Measurements from ENCODE around the gene ANKMY2. TPM values are rescaled to one million over a fixed set of nuclear protein-coding genes. Genes with fewer than 3 reads are reported as not detected.

The ANKMY2 gene
- polyA plus RNA-seq, 1 donor from 2014 or later: 94.7 TPM

DNA sequence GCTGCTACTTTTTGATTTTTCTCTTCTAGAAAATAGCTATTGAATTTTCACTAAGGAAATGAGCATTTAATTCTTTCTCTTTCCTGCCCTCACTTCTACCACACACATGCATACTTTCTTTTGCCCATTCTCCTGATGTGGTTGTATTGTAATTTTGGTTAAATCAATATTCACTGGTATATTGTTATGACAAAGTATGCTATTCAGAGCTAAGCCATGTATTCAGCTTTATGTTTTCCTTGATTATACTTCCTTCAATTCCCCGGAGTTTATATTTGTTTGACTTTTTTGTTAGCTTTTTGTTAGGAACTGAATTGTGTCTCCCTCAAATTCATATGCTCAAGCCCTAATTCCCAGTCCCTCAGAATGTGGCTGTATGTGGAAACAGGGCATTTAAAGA, 94.9 kb downstream of the ANKMY2 start:
- Histone ChIP-seq H3K36me3 (ENCODE audit: insufficient read depth, low read length) (no peaks in the 10 kb centered on the region), H3F3A (ENCODE audit: insufficient read depth, low read length, poor library complexity, severe bottlenecking) (no peaks in the 10 kb centered on the region), H3K9ac (ENCODE audit: low read length) (no peak overlapping the region), H3K79me2 (replicated peaks; ENCODE audit: insufficient read depth, low read length) (no peaks in the 10 kb centered on the region), H3K4me2 (ENCODE audit: low read length) (no peak overlapping the region), H2AFZ (ENCODE audit: low read depth, low read length) (no peak overlapping the region), H3K4me3 (ENCODE audit: low read length) (no peak overlapping the region), H4K20me1 (ENCODE audit: insufficient read depth) (no peaks in the 10 kb centered on the region), H3K27me3 (ENCODE audit: insufficient read depth, low read depth, low read length) (no peaks in the 10 kb centered on the region), H3K9me2 (ENCODE audit: insufficient read depth, low read length) (no peaks in the 10 kb centered on the region), H3K27ac (ENCODE audit: low read length) (no peak overlapping the region), H3K9me3 (ENCODE audit: low read length) (no peaks in the 10 kb centered on the region)
- TF ChIP-seq SMC3 (conservative IDR thresholded peaks at IDR 0.05; ENCODE audit: poor library complexity) (no peak), EP300 (conservative IDR thresholded peaks at IDR 0.05; ENCODE audit: poor library complexity, severe bottlenecking) (no peak), RAD21 (conservative IDR thresholded peaks at IDR 0.05) (no peak), EZH2 (IDR thresholded peaks at IDR 0.05; ENCODE audit: borderline replicate concordance, insufficient read depth, low read length, poor library complexity, severe bottlenecking) (no peak), TAF1 (IDR thresholded peaks at IDR 0.05; ENCODE audit: low read depth) (no peak), MXI1 (conservative IDR thresholded peaks at IDR 0.05; ENCODE audit: poor library complexity, severe bottlenecking) (no peak), POLR2AphosphoS5 (IDR thresholded peaks at IDR 0.05) (no peak)
- TF ChIP-seq, protein P1, sequence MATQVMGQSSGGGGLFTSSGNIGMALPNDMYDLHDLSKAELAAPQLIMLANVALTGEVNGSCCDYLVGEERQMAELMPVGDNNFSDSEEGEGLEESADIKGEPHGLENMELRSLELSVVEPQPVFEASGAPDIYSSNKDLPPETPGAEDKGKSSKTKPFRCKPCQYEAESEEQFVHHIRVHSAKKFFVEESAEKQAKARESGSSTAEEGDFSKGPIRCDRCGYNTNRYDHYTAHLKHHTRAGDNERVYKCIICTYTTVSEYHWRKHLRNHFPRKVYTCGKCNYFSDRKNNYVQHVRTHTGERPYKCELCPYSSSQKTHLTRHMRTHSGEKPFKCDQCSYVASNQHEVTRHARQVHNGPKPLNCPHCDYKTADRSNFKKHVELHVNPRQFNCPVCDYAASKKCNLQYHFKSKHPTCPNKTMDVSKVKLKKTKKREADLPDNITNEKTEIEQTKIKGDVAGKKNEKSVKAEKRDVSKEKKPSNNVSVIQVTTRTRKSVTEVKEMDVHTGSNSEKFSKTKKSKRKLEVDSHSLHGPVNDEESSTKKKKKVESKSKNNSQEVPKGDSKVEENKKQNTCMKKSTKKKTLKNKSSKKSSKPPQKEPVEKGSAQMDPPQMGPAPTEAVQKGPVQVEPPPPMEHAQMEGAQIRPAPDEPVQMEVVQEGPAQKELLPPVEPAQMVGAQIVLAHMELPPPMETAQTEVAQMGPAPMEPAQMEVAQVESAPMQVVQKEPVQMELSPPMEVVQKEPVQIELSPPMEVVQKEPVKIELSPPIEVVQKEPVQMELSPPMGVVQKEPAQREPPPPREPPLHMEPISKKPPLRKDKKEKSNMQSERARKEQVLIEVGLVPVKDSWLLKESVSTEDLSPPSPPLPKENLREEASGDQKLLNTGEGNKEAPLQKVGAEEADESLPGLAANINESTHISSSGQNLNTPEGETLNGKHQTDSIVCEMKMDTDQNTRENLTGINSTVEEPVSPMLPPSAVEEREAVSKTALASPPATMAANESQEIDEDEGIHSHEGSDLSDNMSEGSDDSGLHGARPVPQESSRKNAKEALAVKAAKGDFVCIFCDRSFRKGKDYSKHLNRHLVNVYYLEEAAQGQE (IDR thresholded peaks at IDR 0.05; ENCODE audit: borderline replicate concordance): no peak
- TF ChIP-seq, protein P2, sequence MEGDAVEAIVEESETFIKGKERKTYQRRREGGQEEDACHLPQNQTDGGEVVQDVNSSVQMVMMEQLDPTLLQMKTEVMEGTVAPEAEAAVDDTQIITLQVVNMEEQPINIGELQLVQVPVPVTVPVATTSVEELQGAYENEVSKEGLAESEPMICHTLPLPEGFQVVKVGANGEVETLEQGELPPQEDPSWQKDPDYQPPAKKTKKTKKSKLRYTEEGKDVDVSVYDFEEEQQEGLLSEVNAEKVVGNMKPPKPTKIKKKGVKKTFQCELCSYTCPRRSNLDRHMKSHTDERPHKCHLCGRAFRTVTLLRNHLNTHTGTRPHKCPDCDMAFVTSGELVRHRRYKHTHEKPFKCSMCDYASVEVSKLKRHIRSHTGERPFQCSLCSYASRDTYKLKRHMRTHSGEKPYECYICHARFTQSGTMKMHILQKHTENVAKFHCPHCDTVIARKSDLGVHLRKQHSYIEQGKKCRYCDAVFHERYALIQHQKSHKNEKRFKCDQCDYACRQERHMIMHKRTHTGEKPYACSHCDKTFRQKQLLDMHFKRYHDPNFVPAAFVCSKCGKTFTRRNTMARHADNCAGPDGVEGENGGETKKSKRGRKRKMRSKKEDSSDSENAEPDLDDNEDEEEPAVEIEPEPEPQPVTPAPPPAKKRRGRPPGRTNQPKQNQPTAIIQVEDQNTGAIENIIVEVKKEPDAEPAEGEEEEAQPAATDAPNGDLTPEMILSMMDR (IDR thresholded peaks at IDR 0.05; ENCODE audit: poor library complexity, severe bottlenecking): no peak

Other genes with a start within 250 kb of the ANKMY2 start
- gene CRPPA, start 224.2 kb downstream of the ANKMY2 start, polyA plus RNA-seq: 0.05 and 0.12 TPM in 2 replicates
- 0.24 and 0.52 TPM in 2 replicates for gene SOSTDC1, start 180.0 kb downstream of the ANKMY2 start, polyA plus RNA-seq
- gene LRRC72, start 118.9 kb downstream of the ANKMY2 start, polyA plus RNA-seq: not detected in 2 replicates
- gene BZW2, start 427 bp upstream of the ANKMY2 start, polyA plus RNA-seq: 203 and 234 TPM in 2 replicates
- 281 and 315 TPM in 2 replicates for gene TSPAN13, start 108.0 kb upstream of the ANKMY2 start, polyA plus RNA-seq
- not detected in 2 replicates for gene AGR2, start 159.2 kb upstream of the ANKMY2 start, polyA plus RNA-seq
- not detected in 2 replicates for gene AGR3, start 236.2 kb upstream of the ANKMY2 start, polyA plus RNA-seq